PC-3 (cell line): Measurements from ENCODE around the gene PRPF6.

Experiments
- CTCF ChIP-seq: fragments of 300-600 bp; sonication (generic); conservative IDR thresholded peaks from 2 replicates; pipeline ENCODE4 v1.5.1; 2017; ENCODE audit warnings: antibody characterized with exemption, low read depth, mild to moderate bottlenecking, low read length
- EZH2 ChIP-seq: fragments of 300-600 bp; sonication (generic); IDR thresholded peaks from one replicate; pipeline ENCODE4 v1.6.1; 2017; ENCODE audit warnings: antibody characterized with exemption, mild to moderate bottlenecking, low read length; ENCODE audit not compliant: unreplicated experiment

- TF ChIP-seq CTCF (no peak), EZH2 (no peak)
Observed at GRCh38 chr20:64071341-64072332, 90.7 kb downstream of the PRPF6 start.
